ENCODE results near the gene HK1.

HK1 gene

DNA sequence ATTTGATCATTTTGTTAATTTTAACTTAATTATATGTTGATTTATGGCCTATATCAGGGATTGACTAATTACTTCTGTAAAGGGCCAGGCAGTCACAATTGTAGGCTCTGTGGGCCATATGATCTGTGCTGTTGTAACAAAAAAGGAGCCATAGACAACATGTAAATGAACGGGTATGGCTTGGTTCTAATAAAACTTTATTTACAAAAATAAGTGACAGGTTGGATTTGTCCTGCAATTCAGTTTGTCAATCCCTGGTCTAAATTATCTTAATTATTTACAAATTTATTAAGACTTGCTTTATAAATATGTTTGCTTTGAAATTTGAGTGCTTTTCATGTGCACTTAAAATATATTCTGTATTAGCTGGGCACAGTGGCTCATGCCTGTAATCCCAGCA lies 2.9 kb upstream of the HK1 start:
- TF ChIP-seq EZH2 (optimal IDR thresholded peaks at IDR 0.05; ENCODE audit: low read depth, low read length) = no peak
- TF ChIP-seq, protein P1, sequence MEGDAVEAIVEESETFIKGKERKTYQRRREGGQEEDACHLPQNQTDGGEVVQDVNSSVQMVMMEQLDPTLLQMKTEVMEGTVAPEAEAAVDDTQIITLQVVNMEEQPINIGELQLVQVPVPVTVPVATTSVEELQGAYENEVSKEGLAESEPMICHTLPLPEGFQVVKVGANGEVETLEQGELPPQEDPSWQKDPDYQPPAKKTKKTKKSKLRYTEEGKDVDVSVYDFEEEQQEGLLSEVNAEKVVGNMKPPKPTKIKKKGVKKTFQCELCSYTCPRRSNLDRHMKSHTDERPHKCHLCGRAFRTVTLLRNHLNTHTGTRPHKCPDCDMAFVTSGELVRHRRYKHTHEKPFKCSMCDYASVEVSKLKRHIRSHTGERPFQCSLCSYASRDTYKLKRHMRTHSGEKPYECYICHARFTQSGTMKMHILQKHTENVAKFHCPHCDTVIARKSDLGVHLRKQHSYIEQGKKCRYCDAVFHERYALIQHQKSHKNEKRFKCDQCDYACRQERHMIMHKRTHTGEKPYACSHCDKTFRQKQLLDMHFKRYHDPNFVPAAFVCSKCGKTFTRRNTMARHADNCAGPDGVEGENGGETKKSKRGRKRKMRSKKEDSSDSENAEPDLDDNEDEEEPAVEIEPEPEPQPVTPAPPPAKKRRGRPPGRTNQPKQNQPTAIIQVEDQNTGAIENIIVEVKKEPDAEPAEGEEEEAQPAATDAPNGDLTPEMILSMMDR (IDR thresholded peaks at IDR 0.05; ENCODE audit: low read length) = no peak
- TF ChIP-seq EZH2phosphoT487 (IDR thresholded peaks at IDR 0.05; ENCODE audit: low read length) = no peak
- Histone ChIP-seq H3K9me3 (replicated peaks; ENCODE audit: insufficient read depth, low read length) (no peaks in the 10 kb centered on the region), H3K4me1 (ENCODE audit: low read length) (no peaks in the 10 kb centered on the region), H3F3A (ENCODE audit: insufficient read depth, low read length) (no peaks in the 10 kb centered on the region), H3K9ac (ENCODE audit: low read length) (no peak overlapping the region), H3K4me2 (ENCODE audit: low read depth, low read length) (no peak overlapping the region), H4K20me1 (ENCODE audit: insufficient read depth, low read length) (no peaks in the 10 kb centered on the region), H3K27ac (ENCODE audit: low read length) (no peak overlapping the region), H3K4me3 (ENCODE audit: low read length) (no peak overlapping the region), H3K9me2 (replicated peaks; ENCODE audit: insufficient read depth, low read length) (no peaks in the 10 kb centered on the region), H3K27me3 (replicated peaks; ENCODE audit: insufficient read depth, low read length) (no peaks in the 10 kb centered on the region), H3K36me3 (replicated peaks; ENCODE audit: insufficient read depth, low read length) (no peaks in the 10 kb centered on the region), H2AFZ (ENCODE audit: low read length) (no peak overlapping the region), H3K79me2 (ENCODE audit: low read length) (no peaks in the 10 kb centered on the region)
- DNase-seq = no peak

- Histone ChIP-seq H3K4me3 (ENCODE audit: low read length) (no peak overlapping the region), H3F3A (ENCODE audit: insufficient read depth, low read length) (no peaks in the 10 kb centered on the region)
- TF ChIP-seq, protein P1 (IDR thresholded peaks at IDR 0.05; ENCODE audit: low read length) = no peak
- TF ChIP-seq EZH2phosphoT487 (IDR thresholded peaks at IDR 0.05; ENCODE audit: low read length) (no peak), EZH2 (optimal IDR thresholded peaks at IDR 0.05; ENCODE audit: low read depth, low read length) (no peak)
Observed at GRCh38 chr10:69276503-69276902, 1.8 kb upstream of the HK1 start.

GRCh38 chr10:69279110-69279509 lies 814 bp downstream of the HK1 start:
- TF ChIP-seq, protein P1 (IDR thresholded peaks at IDR 0.05; ENCODE audit: low read length) = no peak
- TF ChIP-seq EZH2 (optimal IDR thresholded peaks at IDR 0.05; ENCODE audit: low read depth, low read length) (no peak), EZH2phosphoT487 (IDR thresholded peaks at IDR 0.05; ENCODE audit: low read length) (no peak)
- Histone ChIP-seq H3K4me2 (ENCODE audit: low read depth, low read length) (no peak overlapping the region), H3K79me2 (ENCODE audit: low read length) (no peaks in the 10 kb centered on the region), H3K27ac (ENCODE audit: low read length) (no peak overlapping the region), H3K27me3 (replicated peaks; ENCODE audit: insufficient read depth, low read length) (no peaks in the 10 kb centered on the region), H3K9me3 (replicated peaks; ENCODE audit: insufficient read depth, low read length) (no peaks in the 10 kb centered on the region), H3K9me2 (replicated peaks; ENCODE audit: insufficient read depth, low read length) (no peaks in the 10 kb centered on the region), H3K4me3 (ENCODE audit: low read length) (no peak overlapping the region), H3K4me1 (ENCODE audit: low read length) (no peaks in the 10 kb centered on the region), H3F3A (ENCODE audit: insufficient read depth, low read length) (no peaks in the 10 kb centered on the region), H3K9ac (ENCODE audit: low read length) (no peak overlapping the region), H4K20me1 (ENCODE audit: insufficient read depth, low read length) (no peaks in the 10 kb centered on the region), H2AFZ (ENCODE audit: low read length) (no peak overlapping the region), H3K36me3 (replicated peaks; ENCODE audit: insufficient read depth, low read length) (no peaks in the 10 kb centered on the region)
- DNase-seq = no peak

More at GRCh38 chr10:69276503-69276902, 1.8 kb upstream of the HK1 start:
- no peaks in the 10 kb centered on the region for H3K27me3 ChIP-seq (replicated peaks; ENCODE audit: insufficient read depth, low read length)
- H3K9me3 ChIP-seq (replicated peaks; ENCODE audit: insufficient read depth, low read length) = no peaks in the 10 kb centered on the region
- H3K9me2 ChIP-seq (replicated peaks; ENCODE audit: insufficient read depth, low read length) = no peaks in the 10 kb centered on the region
- no peak overlapping the region for H3K9ac ChIP-seq (ENCODE audit: low read length)
- H2AFZ ChIP-seq (ENCODE audit: low read length) = no peak overlapping the region
- H3K27ac ChIP-seq (ENCODE audit: low read length) = no peak overlapping the region
- H3K36me3 ChIP-seq (replicated peaks; ENCODE audit: insufficient read depth, low read length) = no peaks in the 10 kb centered on the region
- H3K4me1 ChIP-seq (ENCODE audit: low read length) = no peaks in the 10 kb centered on the region
- no peaks in the 10 kb centered on the region for H3K79me2 ChIP-seq (ENCODE audit: low read length)
- no peak overlapping the region for H3K4me2 ChIP-seq (ENCODE audit: low read depth, low read length)
- DNase-seq = no peak
- H4K20me1 ChIP-seq (ENCODE audit: insufficient read depth, low read length) = no peaks in the 10 kb centered on the region

Measured in MM.1S (cell line).